GM23338 (cell line): ENCODE measurements around the gene CDK14. TPM values are rescaled to one million over a fixed set of nuclear protein-coding genes. Genes with fewer than 3 reads are reported as not detected.

Experiments used
- ATAC-seq: fragments of 200-7000 bp; cut with Tn5 transposase; 3 replicates; pipeline ENCODE4 v1.9.1; 2020
- DNase-seq: peaks from one replicate; pipeline ENCODE4 v3.0.0-alpha.2; 2015; ENCODE audit warnings: low spot score
- H2AFZ ChIP-seq: fragments of 200-600 bp; sonication (generic); 2 replicates; pipeline ENCODE4 v1.8.0; 2016; ENCODE audit warnings: antibody characterized with exemption, mild to moderate bottlenecking, moderate library complexity
- H3F3A ChIP-seq: fragments of 200-600 bp; sonication (generic); replicated peaks from 2 replicates; pipeline ENCODE4 v1.8.0; 2017; ENCODE audit warnings: antibody characterized with exemption, mixed run types, low read depth
- H3K27ac ChIP-seq: fragments of 200-600 bp; sonication (generic); 2 replicates; pipeline ENCODE4 v1.6.1; 2016; ENCODE audit warnings: low read depth
- H3K27me3 ChIP-seq: fragments of 200-600 bp; sonication (generic); 2 replicates; pipeline ENCODE4 v1.8.0; 2016; ENCODE audit warnings: mild to moderate bottlenecking, mixed run types, moderate library complexity; ENCODE audit not compliant: insufficient read depth
- H3K36me3 ChIP-seq: fragments of 200-600 bp; sonication (generic); 2 replicates; pipeline ENCODE4 v1.8.0; 2016; ENCODE audit warnings: mild to moderate bottlenecking; ENCODE audit not compliant: insufficient read depth
- H3K4me1 ChIP-seq: fragments of 200-600 bp; sonication (generic); 2 replicates; pipeline ENCODE4 v1.8.0; 2016; ENCODE audit warnings: mild to moderate bottlenecking, moderate library complexity; ENCODE audit not compliant: insufficient read depth
- H3K4me2 ChIP-seq: fragments of 200-600 bp; sonication (generic); 2 replicates; pipeline ENCODE4 v1.7.1; 2017; ENCODE audit warnings: mixed run types
- H3K4me3 ChIP-seq: fragments of 200-600 bp; sonication (generic); 2 replicates; pipeline ENCODE4 v1.6.1; 2016; ENCODE audit warnings: mixed run types
- H3K79me2 ChIP-seq: fragments of 200-600 bp; sonication (generic); replicated peaks from 2 replicates; pipeline ENCODE4 v1.8.0; 2017; ENCODE audit warnings: mild to moderate bottlenecking; ENCODE audit not compliant: insufficient read depth
- H3K9me2 ChIP-seq: fragments of 200-600 bp; sonication (generic); 2 replicates; pipeline ENCODE4 v1.8.0; 2017; ENCODE audit not compliant: insufficient read depth
- H4K20me1 ChIP-seq: fragments of 200-600 bp; sonication (generic); replicated peaks from 2 replicates; pipeline ENCODE4 v1.8.0; 2017; ENCODE audit warnings: mild to moderate bottlenecking; ENCODE audit not compliant: insufficient read depth
- H3K27ac Mint-ChIP-seq: 2 replicates; pipeline ENCODE4 v1.8.0; 2020; ENCODE audit warnings: inconsistent platforms, mild to moderate bottlenecking, moderate library complexity, mixed read lengths
- H3K27me3 Mint-ChIP-seq: 3 replicates; pipeline ENCODE4 v1.8.0; 2022; ENCODE audit warnings: low read depth, mild to moderate bottlenecking, moderate library complexity, mixed read lengths, inconsistent platforms; ENCODE audit not compliant: insufficient read depth, poor library complexity
- H3K36me3 Mint-ChIP-seq: 3 replicates; pipeline ENCODE4 v1.8.0; 2021; ENCODE audit warnings: low read depth, mild to moderate bottlenecking, inconsistent platforms, moderate library complexity, mixed read lengths
- H3K4me1 Mint-ChIP-seq: 3 replicates; pipeline ENCODE4 v1.8.0; 2020; ENCODE audit warnings: mild to moderate bottlenecking, inconsistent platforms, mixed read lengths
- H3K4me3 Mint-ChIP-seq: 3 replicates; pipeline ENCODE4 v1.8.0; 2021; ENCODE audit warnings: moderate library complexity, mild to moderate bottlenecking, inconsistent platforms, mixed read lengths
- H3K9me3 Mint-ChIP-seq: 3 replicates; pipeline ENCODE4 v1.8.0; 2020; ENCODE audit warnings: moderate library complexity, mild to moderate bottlenecking, inconsistent platforms, mixed read lengths
- CTCF ChIP-seq, 2 experiments: fragments of 200-600 bp in 1 of 2; sonication (generic) in 1 of 2; conservative IDR thresholded peaks; 2 replicates each; pipeline versions ENCODE4 v1.5.1 to v1.6.1; 2016 to 2017; ENCODE audit warnings: antibody characterized with exemption in 2 of 2, low read depth in 2 of 2, mild to moderate bottlenecking in 2 of 2, moderate library complexity in 1 of 2
- NANOG ChIP-seq: IDR thresholded peaks from 2 replicates; pipeline ENCODE4 v1.6.1; 2016; ENCODE audit warnings: antibody characterized with exemption, borderline replicate concordance
- ZNF331 ChIP-seq: fragments of 250-450 bp; sonication (Bioruptor Pico); IDR thresholded peaks from 2 replicates; pipeline ENCODE4 v1.5.0; 2020; ENCODE audit warnings: low read depth, mild to moderate bottlenecking, moderate library complexity
- ZNF462 ChIP-seq: fragments of 250-450 bp; sonication (Bioruptor Pico); IDR thresholded peaks from 2 replicates; pipeline ENCODE4 v1.5.0; 2020; ENCODE audit warnings: mild to moderate bottlenecking, moderate library complexity
- polyA plus RNA-seq: library from polyadenylated mRNA; unstranded; fragments of >200 nt; fragmentation: Nextera tagmentation; extraction: Ambion mirVana; gene quantifications from 2 replicates; pipeline ENCODE4 v1.2.1, GENCODE V29; 2016
- total RNA-seq: library from RNA; depleted of rRNA; stranded (reverse); fragments of >200 nt; shearing (Covaris generic); gene quantifications from 2 replicates; pipeline ENCODE4 v1.2.3, GENCODE V29; 2014

Gene CDK14
- total and polyA plus RNA-seq, 2 experiments from 2014 or later, result 11.2 to 24.0 TPM

GRCh38 chr7:90551036-90551435, 45.1 kb upstream of the CDK14 start:
- peak overlapping the region; percentile 80; the same call in 1 of the 2 replicates for H2AFZ ChIP-seq
- Mint-ChIP-seq H3K4me1 (peaks cover 6% of the 10 kb centered on the region; the same call in 2 of the 3 replicates), H3K9me3 (no peaks in the 10 kb centered on the region), H3K27ac (no peak overlapping the region), H3K27me3 (no peaks in the 10 kb centered on the region), H3K36me3 (no peaks in the 10 kb centered on the region; the same call in 2 of the 3 replicates), H3K4me3 (no peak overlapping the region)
- no peaks in the 10 kb centered on the region for H3K36me3 ChIP-seq
- no peaks in the 10 kb centered on the region for H3K79me2 ChIP-seq
- H3K4me1 ChIP-seq, result 0 out of 2 replicates have a peak, but pooled peaks cover 3% of the 10 kb centered on the region
- H3K27ac ChIP-seq, result no peak overlapping the region
- no peaks in the 10 kb centered on the region for H4K20me1 ChIP-seq
- H3F3A ChIP-seq, result no peaks in the 10 kb centered on the region
- H3K27me3 ChIP-seq, result no peaks in the 10 kb centered on the region
- no peak for DNase-seq
- no peak overlapping the region for H3K4me3 ChIP-seq
- no peak overlapping the region for H3K4me2 ChIP-seq
- H3K9me2 ChIP-seq, result no peaks in the 10 kb centered on the region
- TF ChIP-seq ZNF331, result no peak
- ATAC-seq, result peak; percentile 52

- H3K9me2 ChIP-seq, result no peaks in the 10 kb centered on the region
- Mint-ChIP-seq H3K36me3 (no peaks in the 10 kb centered on the region; the same call in 2 of the 3 replicates), H3K27ac (no peak overlapping the region), H3K4me3 (no peak overlapping the region), H3K27me3 (no peaks in the 10 kb centered on the region), H3K4me1 (peaks cover 6% of the 10 kb centered on the region; the same call in 2 of the 3 replicates), H3K9me3 (no peaks in the 10 kb centered on the region)
- no peaks in the 10 kb centered on the region for H3K27me3 ChIP-seq
- H3K36me3 ChIP-seq, result no peaks in the 10 kb centered on the region
- TF ChIP-seq NANOG (no peak), CTCF (conservative IDR thresholded peaks at IDR 0.05; ENCODE audit: low read depth in 2 of 2) (peak in 1 of 2 experiments; percentile 34; a peak in 2 of 4 replicates)
- H3F3A ChIP-seq, result no peaks in the 10 kb centered on the region
- H3K4me3 ChIP-seq, result no peak overlapping the region
- no peaks in the 10 kb centered on the region for H4K20me1 ChIP-seq
- no peak for ATAC-seq
- no peak overlapping the region for H3K4me2 ChIP-seq
- H3K27ac ChIP-seq, result no peak overlapping the region
- no peak overlapping the region for H2AFZ ChIP-seq
- no peak for DNase-seq
- H3K79me2 ChIP-seq, result no peaks in the 10 kb centered on the region
- 0 out of 2 replicates have a peak, but pooled peaks cover 3% of the 10 kb centered on the region for H3K4me1 ChIP-seq
Measured at GRCh38 chr7:90552521-90552920, 43.6 kb upstream of the CDK14 start.

GRCh38 chr7:90560730-90561129, 35.4 kb upstream of the CDK14 start:
- no peak overlapping the region for H3K4me2 ChIP-seq
- ATAC-seq (no peak), DNase-seq (no peak)
- no peak overlapping the region for H2AFZ ChIP-seq
- Mint-ChIP-seq H3K4me3 (no peak overlapping the region), H3K4me1 (no peaks in the 10 kb centered on the region), H3K36me3 (no peaks in the 10 kb centered on the region), H3K9me3 (no peaks in the 10 kb centered on the region), H3K27ac (no peak overlapping the region), H3K27me3 (peaks cover 4% of the 10 kb centered on the region)
- H3K27me3 ChIP-seq, result no peaks in the 10 kb centered on the region
- H3F3A ChIP-seq, result no peaks in the 10 kb centered on the region
- H4K20me1 ChIP-seq, result no peaks in the 10 kb centered on the region
- no peak overlapping the region for H3K4me3 ChIP-seq
- H3K9me2 ChIP-seq, result peaks cover 6% of the 10 kb centered on the region; the same call in 1 of the 2 replicates
- no peaks in the 10 kb centered on the region for H3K4me1 ChIP-seq
- no peak overlapping the region for H3K27ac ChIP-seq
- no peaks in the 10 kb centered on the region for H3K36me3 ChIP-seq
- H3K79me2 ChIP-seq, result no peaks in the 10 kb centered on the region
- TF ChIP-seq NANOG (no peak), ZNF462 (CRISPR knock-in tag) (no peak), ZNF331 (no peak)
